Gastrocnemius medialis (tissue), 4 donors: ENCODE results near the gene MYO1D.

Experiments
- CTCF ChIP-seq, 5 experiments: fragments of 450-650 bp in 3 of 5; fragments of 200-600 bp in 2 of 5; sonication (generic) in 2 of 5; IDR thresholded peaks in 4 of 5; conservative IDR thresholded peaks in 1 of 5; 1 replicate in 4 of 5; 2 replicates in 1 of 5; pipeline ENCODE4 v1.5.1; 2016 to 2019; ENCODE audit warnings: antibody characterized with exemption in 5 of 5, mild to moderate bottlenecking in 3 of 5, moderate library complexity in 3 of 5
- POLR2A ChIP-seq, 2 donors: fragments of 450-650 bp; IDR thresholded peaks; one replicate each; pipeline ENCODE4 v1.6.1; 2017; ENCODE audit warnings: antibody characterized with exemption in 2 of 2, mild to moderate bottlenecking in 2 of 2, moderate library complexity in 2 of 2

GRCh38 chr17:32483451-32484019 lies 393.4 kb downstream of the MYO1D start:
- TF ChIP-seq CTCF (IDR thresholded peaks at IDR 0.05 in 4 of 5, conservative IDR thresholded peaks at IDR 0.05 in 1 of 5) (peak; percentile 18 to 55 (median 48)), POLR2A (IDR thresholded peaks at IDR 0.05) (no peak)
